GM13976 (cell line): ENCODE measurements around the gene PALM.

Source experiments
- DNase-seq: peaks from one replicate; pipeline ENCODE4 v3.0.0; 2012; ENCODE audit warnings: low spot score
- in situ Hi-C: fragments of 300-500 bp; cut with MboI; formaldehyde crosslinking; loops from one replicate; pipeline ENCODE4 v1.12.0; 2022; ENCODE audit warnings: low sequenced_read_pairs, mixed read lengths, inconsistent platforms; ENCODE audit not compliant: unreplicated experiment
- TF ChIP-seq, protein P1 (sequence below): IDR thresholded peaks from 2 replicates; pipeline ENCODE4 v1.5.1; 2012; ENCODE audit warnings: borderline replicate concordance, mild to moderate bottlenecking; ENCODE audit not compliant: insufficient read depth; ENCODE audit errors: extremely low read depth, missing control alignments, control extremely low read depth

The PALM gene, protein sequence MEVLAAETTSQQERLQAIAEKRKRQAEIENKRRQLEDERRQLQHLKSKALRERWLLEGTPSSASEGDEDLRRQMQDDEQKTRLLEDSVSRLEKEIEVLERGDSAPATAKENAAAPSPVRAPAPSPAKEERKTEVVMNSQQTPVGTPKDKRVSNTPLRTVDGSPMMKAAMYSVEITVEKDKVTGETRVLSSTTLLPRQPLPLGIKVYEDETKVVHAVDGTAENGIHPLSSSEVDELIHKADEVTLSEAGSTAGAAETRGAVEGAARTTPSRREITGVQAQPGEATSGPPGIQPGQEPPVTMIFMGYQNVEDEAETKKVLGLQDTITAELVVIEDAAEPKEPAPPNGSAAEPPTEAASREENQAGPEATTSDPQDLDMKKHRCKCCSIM

DNA sequence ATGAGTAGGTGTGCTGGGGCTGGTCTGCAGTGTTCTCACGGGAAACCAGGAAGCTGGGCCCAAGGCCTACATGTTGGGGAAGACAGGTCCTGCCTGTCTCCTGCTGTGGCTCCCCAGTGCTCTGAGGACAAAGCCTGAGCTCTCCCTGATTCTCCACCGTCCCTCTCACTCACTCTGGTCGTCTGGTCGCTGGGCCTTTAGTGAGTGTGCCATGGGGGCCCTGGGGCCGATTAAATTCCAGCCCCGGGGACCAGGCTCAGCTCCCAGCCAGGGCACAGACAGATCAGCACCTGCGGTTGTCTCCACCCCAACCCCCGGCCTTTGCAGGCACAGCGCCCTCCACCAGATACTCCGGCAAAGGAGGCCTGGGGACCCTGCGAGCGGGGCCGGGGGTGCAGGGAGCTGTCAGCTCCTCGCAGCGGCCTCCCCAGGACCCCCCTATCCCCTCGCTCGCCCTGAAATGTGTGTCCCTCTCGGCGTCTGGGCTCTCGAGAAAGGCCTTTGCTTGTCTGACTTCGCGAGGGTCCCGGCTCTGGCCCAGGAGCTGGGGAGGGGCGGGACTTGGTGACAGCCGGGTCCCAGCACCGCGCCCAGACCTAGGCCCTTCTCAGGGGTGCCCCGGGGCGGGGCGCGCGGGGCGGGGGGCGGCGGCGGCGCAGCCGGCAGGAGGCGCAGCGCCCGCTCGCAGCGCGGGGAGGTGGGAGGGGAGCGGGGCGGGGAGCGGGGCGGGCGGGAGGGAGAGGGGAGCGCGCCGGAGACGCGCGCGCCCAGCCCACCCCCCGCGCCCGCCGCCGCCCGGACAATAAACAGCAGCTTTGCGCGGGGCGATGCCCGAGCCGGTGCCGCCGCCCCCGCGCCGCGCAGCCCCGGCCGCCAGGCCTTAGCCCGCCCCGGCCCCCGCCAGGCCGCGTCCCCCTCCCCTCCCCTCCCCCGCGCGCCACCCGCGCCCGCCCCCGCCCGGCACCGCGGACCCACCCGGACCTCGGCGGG, at the start of gene PALM:
Gene PALM, plus strand, starts transcription at position 782 of the 990 bp plus-strand sequence. CDS start 212 bp downstream, outside the sequence.
- DNase-seq, result no peak
- in situ Hi-C loops, result no loop called here
- TF ChIP-seq, protein P1, sequence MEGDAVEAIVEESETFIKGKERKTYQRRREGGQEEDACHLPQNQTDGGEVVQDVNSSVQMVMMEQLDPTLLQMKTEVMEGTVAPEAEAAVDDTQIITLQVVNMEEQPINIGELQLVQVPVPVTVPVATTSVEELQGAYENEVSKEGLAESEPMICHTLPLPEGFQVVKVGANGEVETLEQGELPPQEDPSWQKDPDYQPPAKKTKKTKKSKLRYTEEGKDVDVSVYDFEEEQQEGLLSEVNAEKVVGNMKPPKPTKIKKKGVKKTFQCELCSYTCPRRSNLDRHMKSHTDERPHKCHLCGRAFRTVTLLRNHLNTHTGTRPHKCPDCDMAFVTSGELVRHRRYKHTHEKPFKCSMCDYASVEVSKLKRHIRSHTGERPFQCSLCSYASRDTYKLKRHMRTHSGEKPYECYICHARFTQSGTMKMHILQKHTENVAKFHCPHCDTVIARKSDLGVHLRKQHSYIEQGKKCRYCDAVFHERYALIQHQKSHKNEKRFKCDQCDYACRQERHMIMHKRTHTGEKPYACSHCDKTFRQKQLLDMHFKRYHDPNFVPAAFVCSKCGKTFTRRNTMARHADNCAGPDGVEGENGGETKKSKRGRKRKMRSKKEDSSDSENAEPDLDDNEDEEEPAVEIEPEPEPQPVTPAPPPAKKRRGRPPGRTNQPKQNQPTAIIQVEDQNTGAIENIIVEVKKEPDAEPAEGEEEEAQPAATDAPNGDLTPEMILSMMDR, result no peak

GRCh38 chr19:660793-661426, 47.8 kb upstream of the PALM start:
- TF ChIP-seq, protein P1, result no peak
- no peak for DNase-seq
- in situ Hi-C loops, result no loop called here

DNA sequence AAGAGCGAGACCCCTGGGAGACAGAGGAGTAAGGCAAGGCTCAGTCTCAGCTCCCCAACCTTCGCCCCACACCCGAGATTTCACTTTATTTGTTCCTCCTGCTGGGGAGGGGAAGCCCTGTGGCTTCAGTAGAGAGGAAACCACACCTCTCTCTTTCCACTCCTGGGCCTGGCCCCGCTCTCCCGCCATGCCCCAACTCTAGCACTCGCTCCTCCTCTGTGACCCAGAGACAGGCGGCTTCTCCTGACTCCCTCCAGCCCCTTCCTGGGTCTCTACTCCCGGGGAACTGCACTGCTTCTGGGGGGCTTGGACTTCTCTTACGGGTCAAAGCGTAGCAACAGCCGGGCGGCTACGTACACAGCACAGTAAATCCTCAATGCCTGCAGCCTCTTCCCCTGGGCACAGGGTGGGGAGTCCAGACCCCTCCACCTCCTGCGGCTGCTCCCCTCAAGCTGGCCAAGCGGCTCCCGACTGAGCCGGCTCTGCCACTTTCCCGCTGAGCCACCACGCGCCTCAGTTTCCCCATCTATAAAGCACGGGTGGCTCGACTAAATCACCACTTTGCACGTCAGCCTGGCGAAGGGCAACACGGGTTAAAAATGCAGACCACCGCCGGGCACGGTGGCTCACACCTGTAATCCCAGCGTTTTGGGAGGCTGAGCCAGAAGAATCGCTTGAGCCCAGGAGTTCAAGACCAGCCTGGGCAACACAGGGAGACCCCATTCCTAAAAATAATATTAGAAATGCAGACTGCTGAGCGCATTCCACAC, 47.1 kb upstream of the PALM start:
- peak; percentile 88 for DNase-seq
- TF ChIP-seq, protein P1, result no peak
- in situ Hi-C loops, result no loop called here

DNA sequence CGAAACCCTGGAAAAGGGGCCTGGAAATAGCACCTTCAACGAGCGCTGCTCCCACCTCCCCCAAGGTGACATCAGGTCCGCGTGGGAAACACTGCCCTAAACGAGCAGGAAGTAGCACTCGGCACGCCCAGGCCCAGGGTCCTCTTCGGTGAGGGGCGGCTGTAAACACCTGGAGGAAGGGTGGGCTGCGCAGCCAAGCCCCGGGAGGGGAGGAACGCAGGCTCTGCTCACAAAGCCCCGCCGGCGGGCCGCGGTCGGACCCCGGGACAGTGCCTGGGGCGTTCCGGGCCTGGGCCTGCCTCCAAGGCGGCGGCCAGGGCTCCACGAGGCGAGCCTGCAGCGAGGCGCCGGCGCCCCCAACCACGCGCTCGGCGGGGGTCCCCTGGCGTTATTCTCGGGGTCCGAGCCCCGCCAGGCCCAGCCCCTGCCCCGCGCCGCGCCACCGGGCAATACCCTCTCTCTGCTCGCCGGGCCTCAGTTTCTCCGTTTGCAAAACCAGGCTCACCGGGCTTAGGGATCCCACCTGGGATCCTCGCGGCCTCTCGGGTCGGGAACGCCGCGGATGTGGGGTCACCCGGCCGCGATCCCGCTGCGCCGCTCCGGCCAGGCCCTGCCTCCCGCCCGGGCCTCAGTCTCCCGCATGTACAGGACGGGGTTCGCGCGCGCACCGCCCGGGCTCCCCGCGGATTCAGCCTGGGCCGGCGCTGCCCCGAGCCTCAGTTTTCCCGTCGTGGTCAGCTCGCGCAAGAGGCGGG, 46.4 kb upstream of the PALM start:
- in situ Hi-C loops, result no loop called here
- peak; percentile 83 for DNase-seq
- TF ChIP-seq, protein P1, result no peak

GRCh38 chr19:662962-663681, 45.6 kb upstream of the PALM start, which contains the start of gene RNF126:
RNF126 (minus strand) TSS chr19:663214; CDS start chr19:663121, 93 bp downstream.
- DNase-seq, result peak; percentile 98
- TF ChIP-seq, protein P1, result no peak
- in situ Hi-C loops, result no loop called here
